ENCODE results near the gene TNS3. TPM values are rescaled to one million over a fixed set of nuclear protein-coding genes. Genes with fewer than 3 reads are reported as not detected.

TNS3 gene
- total and polyA plus RNA-seq, 9 of the 15 experiments (the other 6 are each of a cell fraction or from before 2014, with no cell fraction given) = 0.20 TPM; not detected in 8

DNA sequence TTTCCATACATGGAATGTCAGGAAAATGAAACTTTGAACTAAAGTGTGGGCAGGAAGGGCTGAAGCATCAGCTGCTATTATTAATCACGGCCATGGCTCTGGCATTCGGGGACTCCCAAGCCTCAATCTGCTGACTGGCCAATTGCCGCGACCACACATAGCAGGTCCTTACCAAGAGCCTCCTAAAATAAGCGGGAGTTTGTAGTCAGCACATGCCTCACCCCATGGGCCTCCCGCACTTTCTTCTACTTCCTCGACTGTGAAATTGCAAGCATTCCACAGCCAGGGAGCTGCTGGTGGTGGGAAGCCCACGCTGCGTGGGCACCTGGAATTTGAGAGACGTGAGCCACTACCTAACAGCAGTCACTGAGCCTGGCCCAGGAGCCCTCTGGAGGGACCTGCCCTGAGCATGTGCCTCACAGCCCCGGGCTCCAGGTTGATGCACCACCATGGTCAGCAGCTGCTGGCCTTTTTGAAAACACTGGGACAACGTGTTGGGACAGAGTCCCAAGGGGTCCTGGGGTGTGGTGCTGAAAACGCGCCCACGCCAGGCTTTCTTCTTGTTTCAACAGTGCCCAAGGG is 211.4 kb downstream of the TNS3 start:
- H4K20me1 ChIP-seq (replicated peaks; ENCODE audit: control insufficient read depth, insufficient read depth, low read length) = 0 out of 2 replicates have a peak, but pooled peaks cover 3% of the 10 kb centered on the region
- no peak overlapping the region for H3K27ac ChIP-seq (ENCODE audit: extremely low read depth, low read depth, low read length)
- TF ChIP-seq MEF2A (IDR thresholded peaks at IDR 0.05; ENCODE audit: control insufficient read depth, low read depth, low read length) (no peak), RHOXF2B (CRISPR knock-in tag; conservative IDR thresholded peaks at IDR 0.05) (no peak), ZFP1 (CRISPR knock-in tag; IDR thresholded peaks at IDR 0.05) (no peak), ZNF41 (CRISPR knock-in tag; conservative IDR thresholded peaks at IDR 0.05) (no peak), ZNF445 (CRISPR knock-in tag; IDR thresholded peaks at IDR 0.05; ENCODE audit: low read depth) (no peak), NFATC3 (IDR thresholded peaks at IDR 0.05) (no peak), MITF (IDR thresholded peaks at IDR 0.05) (no peak), ZBTB11 (CRISPR knock-in tag; IDR thresholded peaks at IDR 0.05) (no peak), GTF2F1 (IDR thresholded peaks at IDR 0.05; ENCODE audit: low read depth, low read length) (no peak), SMAD1 (IDR thresholded peaks at IDR 0.05; ENCODE audit: low read depth, low read length, partially characterized antibody) (no peak), LARP7 (IDR thresholded peaks at IDR 0.05) (no peak), ZBTB2 (IDR thresholded peaks at IDR 0.05) (no peak)
- TF ChIP-seq, protein P1, sequence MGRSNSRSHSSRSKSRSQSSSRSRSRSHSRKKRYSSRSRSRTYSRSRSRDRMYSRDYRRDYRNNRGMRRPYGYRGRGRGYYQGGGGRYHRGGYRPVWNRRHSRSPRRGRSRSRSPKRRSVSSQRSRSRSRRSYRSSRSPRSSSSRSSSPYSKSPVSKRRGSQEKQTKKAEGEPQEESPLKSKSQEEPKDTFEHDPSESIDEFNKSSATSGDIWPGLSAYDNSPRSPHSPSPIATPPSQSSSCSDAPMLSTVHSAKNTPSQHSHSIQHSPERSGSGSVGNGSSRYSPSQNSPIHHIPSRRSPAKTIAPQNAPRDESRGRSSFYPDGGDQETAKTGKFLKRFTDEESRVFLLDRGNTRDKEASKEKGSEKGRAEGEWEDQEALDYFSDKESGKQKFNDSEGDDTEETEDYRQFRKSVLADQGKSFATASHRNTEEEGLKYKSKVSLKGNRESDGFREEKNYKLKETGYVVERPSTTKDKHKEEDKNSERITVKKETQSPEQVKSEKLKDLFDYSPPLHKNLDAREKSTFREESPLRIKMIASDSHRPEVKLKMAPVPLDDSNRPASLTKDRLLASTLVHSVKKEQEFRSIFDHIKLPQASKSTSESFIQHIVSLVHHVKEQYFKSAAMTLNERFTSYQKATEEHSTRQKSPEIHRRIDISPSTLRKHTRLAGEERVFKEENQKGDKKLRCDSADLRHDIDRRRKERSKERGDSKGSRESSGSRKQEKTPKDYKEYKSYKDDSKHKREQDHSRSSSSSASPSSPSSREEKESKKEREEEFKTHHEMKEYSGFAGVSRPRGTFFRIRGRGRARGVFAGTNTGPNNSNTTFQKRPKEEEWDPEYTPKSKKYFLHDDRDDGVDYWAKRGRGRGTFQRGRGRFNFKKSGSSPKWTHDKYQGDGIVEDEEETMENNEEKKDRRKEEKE (IDR thresholded peaks at IDR 0.05; ENCODE audit: borderline replicate concordance in 1 of 2, control insufficient read depth in 1 of 2, low read depth in 2 of 2, low read length in 1 of 2) = no peak

More for the DNA sequence above, 211.4 kb downstream of the TNS3 start:
- H3K36me3 ChIP-seq (ENCODE audit: control insufficient read depth, insufficient read depth, low read length) = no peaks in the 10 kb centered on the region
- no peak overlapping the region for H3K9ac ChIP-seq (ENCODE audit: insufficient read depth in 1 of 2, low read depth in 2 of 2, low read length in 2 of 2)
- no peak for FAIRE-seq
- no peak for ATAC-seq
- no peaks in the 10 kb centered on the region for H3K9me1 ChIP-seq (ENCODE audit: control insufficient read depth, insufficient read depth, low read length)
- no TSS peak for BruUV-seq (replicated peaks)
- no peak overlapping the region for H3K4me2 ChIP-seq (ENCODE audit: insufficient read depth, low read length)
- H3K79me2 ChIP-seq (ENCODE audit: control insufficient read depth, insufficient read depth, low read length) = no peaks in the 10 kb centered on the region
- peaks cover 8 to 66% of the 10 kb centered on the region in 2 experiments; a peak in 4 of 5 replicates for H3K27me3 ChIP-seq (ENCODE audit: control insufficient read depth in 2 of 2, insufficient read depth in 2 of 2, low read length in 2 of 2)
- no peak overlapping the region for H3K4me3 ChIP-seq
- ChIA-PET POLR2A (interaction anchor here (0.7 kb wide), 1 partner anchor 76 kb away, joined by 4 read pairs; no protein-coding TSS in a partner anchor), CTCF (ENCODE audit: low intra/inter-chr PET ratio) (no interaction called here)
- intact Hi-C loops (cut with micrococcal nuclease) (no loop called here), in situ Hi-C loops (cut with MboI) (no loop called here)
- no peaks in the 10 kb centered on the region for H3K9me3 ChIP-seq (replicated peaks; ENCODE audit: control insufficient read depth, insufficient read depth, low read depth, low read length)
- no peak overlapping the region for H2AFZ ChIP-seq (ENCODE audit: low read depth, low read length)
- WGBS (ENCODE audit: insufficient coverage, low coverage, missing lambda C conversion rate) = 1% methylated on average over 15 of the region's 15 CpGs
- peaks cover 0 to 6% of the 10 kb centered on the region in 2 experiments; a peak in 2 of 5 replicates for H3K4me1 ChIP-seq (replicated peaks in 1 of 2; ENCODE audit: control insufficient read depth in 2 of 2, insufficient read depth in 2 of 2, low read length in 2 of 2)
- no peak for DNase-seq (ENCODE audit: extremely low read depth in 1 of 4, low spot score in 3 of 4)
